Smooth muscle cell (in vitro differentiated cells): ENCODE data around the gene STXBP5L. TPM values are rescaled to one million over a fixed set of nuclear protein-coding genes. Genes with fewer than 3 reads are reported as not detected.
"Not testable (repeated sequence)": the region's sequence is repeated elsewhere in the genome, so short reads cannot be mapped to it uniquely, and the experiment has no call there.

ENCODE experiments used
- DNase-seq: peaks from one replicate; lab custom pipeline; 2025; ENCODE audit not compliant: unreplicated experiment; lab: John Stamatoyannopoulos, UW
- H2AFZ ChIP-seq: fragments of 200-600 bp; sonication (generic); 2 replicates; pipeline ENCODE4 v1.6.0; 2016; ENCODE audit warnings: antibody characterized with exemption, low read depth, mild to moderate bottlenecking
- H3F3A ChIP-seq: fragments of 200-600 bp; sonication (generic); 2 replicates; pipeline ENCODE4 v1.6.0; 2017; ENCODE audit warnings: antibody characterized with exemption, low read depth
- H3K27ac ChIP-seq: fragments of 200-600 bp; sonication (generic); 2 replicates; pipeline ENCODE4 v1.5.1; 2016; ENCODE audit warnings: low read depth, mild to moderate bottlenecking
- H3K27me3 ChIP-seq: fragments of 200-600 bp; sonication (generic); 2 replicates; pipeline ENCODE4 v1.6.1; 2016; ENCODE audit warnings: low read depth, mild to moderate bottlenecking
- H3K36me3 ChIP-seq: fragments of 200-600 bp; sonication (generic); 2 replicates; pipeline ENCODE4 v1.5.1; 2016; ENCODE audit warnings: low read depth
- H3K4me1 ChIP-seq: fragments of 200-600 bp; sonication (generic); 2 replicates; pipeline ENCODE4 v1.5.1; 2016; ENCODE audit warnings: low read depth
- H3K4me2 ChIP-seq: fragments of 200-600 bp; sonication (generic); 2 replicates; pipeline ENCODE4 v1.6.0; 2016; ENCODE audit warnings: mild to moderate bottlenecking
- H3K4me3 ChIP-seq: fragments of 200-600 bp; sonication (generic); 2 replicates; pipeline ENCODE4 v1.5.1; 2016; ENCODE audit warnings: mild to moderate bottlenecking
- H3K79me2 ChIP-seq: fragments of 200-600 bp; sonication (generic); 2 replicates; pipeline ENCODE4 v1.6.0; 2016; ENCODE audit warnings: low read depth, mild to moderate bottlenecking
- H3K9ac ChIP-seq: fragments of 200-600 bp; sonication (generic); 2 replicates; pipeline ENCODE4 v1.6.0; 2016; ENCODE audit warnings: low read depth
- H3K9me3 ChIP-seq: fragments of 200-600 bp; sonication (generic); replicated peaks from 2 replicates; pipeline ENCODE4 v1.5.1; 2016; ENCODE audit warnings: low read depth
- H4K20me1 ChIP-seq: fragments of 200-600 bp; sonication (generic); 2 replicates; pipeline ENCODE4 v1.6.0; 2016; ENCODE audit warnings: low read depth
- WGBS: methylation state at CpG from one replicate; pipeline ENCODE4 v1.1.7; 2016; ENCODE audit warnings: low lambda C conversion rate; 5-methylcytosine and 5-hydroxymethylcytosine counted together
- polyA plus RNA-seq: library from polyadenylated mRNA; unstranded; fragments of >200 nt; fragmentation: Nextera tagmentation; extraction: Ambion mirVana; gene quantifications from 2 replicates; pipeline ENCODE4 v1.2.1, GENCODE V29; 2016
- total RNA-seq: library from RNA; depleted of rRNA; stranded (reverse); fragments of >200 nt; gene quantifications from 2 replicates; pipeline ENCODE4 v1.2.3, GENCODE V29; 2014
- TF ChIP-seq, protein P1 (sequence below): fragments of 200-600 bp; sonication (generic); IDR thresholded peaks from 2 replicates; pipeline ENCODE4 v1.5.1; 2017; ENCODE audit warnings: borderline replicate concordance, mild to moderate bottlenecking, antibody characterized with exemption; ENCODE audit not compliant: insufficient read depth, poor library complexity, severe bottlenecking

The STXBP5L gene
- total and polyA plus RNA-seq, 2 experiments from 2014 or later: 3.3 to 10.3 TPM

DNA sequence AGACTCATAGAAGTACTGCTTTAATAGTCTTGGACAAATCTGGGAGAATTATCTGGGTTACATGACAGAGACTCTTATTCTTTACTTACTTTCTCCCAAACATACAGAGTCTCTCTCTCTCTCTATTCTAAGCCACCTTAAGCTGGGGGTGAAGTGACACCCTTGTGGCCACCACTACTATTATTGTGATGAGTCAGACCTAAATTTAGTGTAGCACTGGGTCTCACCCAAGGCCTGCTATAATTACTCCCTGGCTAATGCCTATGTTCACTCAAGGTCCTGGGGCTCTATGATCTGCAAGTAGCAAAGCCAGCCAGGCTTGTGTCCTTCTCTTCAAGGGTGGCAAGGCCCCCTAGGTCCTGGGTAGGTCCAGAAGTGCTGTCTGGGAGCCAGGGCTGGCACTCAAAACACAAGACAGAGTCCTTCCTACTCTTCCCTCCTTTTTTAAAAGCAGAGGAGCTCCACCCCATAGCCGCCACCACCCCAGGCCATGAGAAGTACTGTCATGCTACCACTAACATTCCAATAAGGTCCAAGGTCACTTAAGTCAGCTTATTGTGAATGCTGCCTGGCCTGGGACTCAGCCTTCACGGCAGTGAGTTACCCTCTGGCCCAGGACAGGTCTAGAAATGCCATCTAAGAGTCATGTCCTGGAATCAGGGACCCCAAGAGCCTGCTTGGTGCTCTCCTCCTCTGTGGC lies 454.2 kb downstream of the STXBP5L start:
- DNase-seq: no peak
- H3F3A ChIP-seq: no peaks in the 10 kb centered on the region
- H3K36me3 ChIP-seq: no peaks in the 10 kb centered on the region
- no peak overlapping the region for H2AFZ ChIP-seq
- 77% methylated on average over 2 of the region's 2 CpGs for WGBS
- H3K9me3 ChIP-seq: no peaks in the 10 kb centered on the region
- no peaks in the 10 kb centered on the region for H3K79me2 ChIP-seq
- no peaks in the 10 kb centered on the region for H3K4me1 ChIP-seq
- TF ChIP-seq, protein P1, sequence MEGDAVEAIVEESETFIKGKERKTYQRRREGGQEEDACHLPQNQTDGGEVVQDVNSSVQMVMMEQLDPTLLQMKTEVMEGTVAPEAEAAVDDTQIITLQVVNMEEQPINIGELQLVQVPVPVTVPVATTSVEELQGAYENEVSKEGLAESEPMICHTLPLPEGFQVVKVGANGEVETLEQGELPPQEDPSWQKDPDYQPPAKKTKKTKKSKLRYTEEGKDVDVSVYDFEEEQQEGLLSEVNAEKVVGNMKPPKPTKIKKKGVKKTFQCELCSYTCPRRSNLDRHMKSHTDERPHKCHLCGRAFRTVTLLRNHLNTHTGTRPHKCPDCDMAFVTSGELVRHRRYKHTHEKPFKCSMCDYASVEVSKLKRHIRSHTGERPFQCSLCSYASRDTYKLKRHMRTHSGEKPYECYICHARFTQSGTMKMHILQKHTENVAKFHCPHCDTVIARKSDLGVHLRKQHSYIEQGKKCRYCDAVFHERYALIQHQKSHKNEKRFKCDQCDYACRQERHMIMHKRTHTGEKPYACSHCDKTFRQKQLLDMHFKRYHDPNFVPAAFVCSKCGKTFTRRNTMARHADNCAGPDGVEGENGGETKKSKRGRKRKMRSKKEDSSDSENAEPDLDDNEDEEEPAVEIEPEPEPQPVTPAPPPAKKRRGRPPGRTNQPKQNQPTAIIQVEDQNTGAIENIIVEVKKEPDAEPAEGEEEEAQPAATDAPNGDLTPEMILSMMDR: no peak
- no peak overlapping the region for H3K9ac ChIP-seq
- H3K4me3 ChIP-seq: no peak overlapping the region
- no peak overlapping the region for H3K4me2 ChIP-seq
- no peaks in the 10 kb centered on the region for H3K27me3 ChIP-seq
- no peaks in the 10 kb centered on the region for H4K20me1 ChIP-seq
- H3K27ac ChIP-seq: no peak overlapping the region

GRCh38 chr3:121388308-121388707 lies 480.3 kb downstream of the STXBP5L start:
- H3K9me3 ChIP-seq, H3K79me2 ChIP-seq, H3K27ac ChIP-seq, H3K9ac ChIP-seq, H3K27me3 ChIP-seq, H3K4me2 ChIP-seq, H3K36me3 ChIP-seq, H4K20me1 ChIP-seq, DNase-seq, H3F3A ChIP-seq, H3K4me1 ChIP-seq, H3K4me3 ChIP-seq, H2AFZ ChIP-seq: not testable (repeated sequence)
- WGBS: 86% methylated on average over 3 of the region's 3 CpGs

DNA sequence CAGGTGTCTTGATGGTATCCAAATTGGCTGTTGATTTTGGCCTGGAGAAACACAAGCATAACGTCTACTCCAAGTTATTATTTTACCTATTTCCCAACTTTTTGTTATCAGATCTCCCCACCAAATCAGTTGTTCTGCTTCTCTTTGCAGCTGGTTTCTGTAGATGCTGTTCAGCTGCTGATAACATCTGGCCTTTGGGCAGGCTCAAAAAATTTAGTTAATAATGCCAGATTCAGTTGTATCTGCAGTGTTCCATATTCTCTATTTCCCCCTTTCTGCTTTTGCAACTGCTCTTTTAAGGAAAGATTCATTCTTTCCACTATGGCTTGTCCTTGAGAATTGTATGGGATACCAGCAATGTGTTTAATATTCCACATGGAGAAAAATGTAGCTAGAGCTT lies 488.0 kb downstream of the STXBP5L start:
- WGBS: 0% methylated on average over 1 of the region's 1 CpG
- DNase-seq, H3K9me3 ChIP-seq, H3K4me3 ChIP-seq, H3K4me1 ChIP-seq, H3K36me3 ChIP-seq, H2AFZ ChIP-seq, H3K27ac ChIP-seq, H3K79me2 ChIP-seq, H3K27me3 ChIP-seq, H3K9ac ChIP-seq, H3K4me2 ChIP-seq, H4K20me1 ChIP-seq, H3F3A ChIP-seq: not testable (repeated sequence)

DNA sequence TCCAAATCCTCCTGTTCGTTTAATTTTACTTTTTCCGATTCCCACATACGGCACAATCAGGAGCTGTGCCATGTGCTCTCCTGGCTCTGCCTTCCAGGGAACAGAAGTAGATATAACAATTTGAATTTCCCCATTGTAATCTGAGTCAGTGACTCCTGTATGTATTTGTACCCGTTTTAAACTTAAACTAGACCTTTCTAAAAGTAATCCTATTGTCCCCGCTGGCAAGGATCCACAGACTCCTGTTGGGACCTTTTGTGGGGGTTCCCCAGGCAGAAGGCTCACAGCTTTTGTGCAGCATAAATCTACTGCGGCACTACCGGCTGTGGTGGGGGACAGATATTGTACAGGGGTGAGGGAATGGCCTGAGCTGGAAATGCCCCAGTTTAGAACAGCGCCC lies 490.0 kb downstream of the STXBP5L start:
- H2AFZ ChIP-seq, DNase-seq, H3F3A ChIP-seq, H3K27ac ChIP-seq, H3K4me1 ChIP-seq, H3K79me2 ChIP-seq, H3K36me3 ChIP-seq, H3K4me3 ChIP-seq, H3K9me3 ChIP-seq, H4K20me1 ChIP-seq, H3K9ac ChIP-seq, H3K4me2 ChIP-seq, H3K27me3 ChIP-seq: not testable (repeated sequence)
- WGBS: 93% methylated on average over 8 of the region's 8 CpGs

DNA sequence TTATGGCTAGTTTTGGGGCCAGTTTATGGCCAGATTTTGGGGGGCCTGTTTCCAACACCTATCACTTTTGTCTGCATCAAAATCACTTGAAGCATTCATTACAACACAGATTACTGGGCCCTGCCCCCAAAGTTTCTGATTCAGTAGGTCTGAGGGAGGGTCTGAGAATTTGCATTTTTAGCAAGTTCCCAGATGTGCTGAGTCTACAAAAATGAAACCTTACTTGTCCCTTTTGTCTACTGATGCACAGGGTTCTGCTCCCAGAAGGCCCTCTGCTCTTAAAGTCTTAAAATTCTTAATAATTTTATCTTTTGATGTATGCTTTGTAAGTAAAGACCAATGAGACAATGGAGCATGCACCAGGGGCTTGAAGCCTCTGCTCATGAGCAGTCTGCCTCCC lies 491.8 kb downstream of the STXBP5L start:
- Histone ChIP-seq H2AFZ (no peak overlapping the region), H4K20me1 (no peaks in the 10 kb centered on the region), H3K9me3 (no peaks in the 10 kb centered on the region), H3K9ac (no peak overlapping the region), H3K4me2 (no peak overlapping the region), H3K4me3 (no peak overlapping the region), H3F3A (no peaks in the 10 kb centered on the region), H3K4me1 (no peaks in the 10 kb centered on the region), H3K79me2 (no peaks in the 10 kb centered on the region), H3K27me3 (no peaks in the 10 kb centered on the region), H3K36me3 (no peaks in the 10 kb centered on the region), H3K27ac (no peak overlapping the region)
- TF ChIP-seq, protein P1: no peak
- DNase-seq: no peak
